Suppressor macrophage (primary cell): ENCODE data around the gene RAB6D.
"Not testable (repeated sequence)": the region's sequence is repeated elsewhere in the genome, so short reads cannot be mapped to it uniquely, and the experiment has no call there.

ENCODE experiments used
- DNase-seq, 4 experiments: peaks; one replicate each; pipeline ENCODE4 v3.0.0-alpha.2; 2020 to 2022
- total RNA-seq, 17 experiments: gene quantifications; one replicate each; lab custom pipeline; 2026; ENCODE audit warnings: mixed read lengths in 6 of 17, inconsistent platforms in 3 of 17; lab: John Stamatoyannopoulos, UW

RAB6D gene
- 0 to 0.66 (median 0.25) reads per million in 17 experiments for total RNA-seq

DNA sequence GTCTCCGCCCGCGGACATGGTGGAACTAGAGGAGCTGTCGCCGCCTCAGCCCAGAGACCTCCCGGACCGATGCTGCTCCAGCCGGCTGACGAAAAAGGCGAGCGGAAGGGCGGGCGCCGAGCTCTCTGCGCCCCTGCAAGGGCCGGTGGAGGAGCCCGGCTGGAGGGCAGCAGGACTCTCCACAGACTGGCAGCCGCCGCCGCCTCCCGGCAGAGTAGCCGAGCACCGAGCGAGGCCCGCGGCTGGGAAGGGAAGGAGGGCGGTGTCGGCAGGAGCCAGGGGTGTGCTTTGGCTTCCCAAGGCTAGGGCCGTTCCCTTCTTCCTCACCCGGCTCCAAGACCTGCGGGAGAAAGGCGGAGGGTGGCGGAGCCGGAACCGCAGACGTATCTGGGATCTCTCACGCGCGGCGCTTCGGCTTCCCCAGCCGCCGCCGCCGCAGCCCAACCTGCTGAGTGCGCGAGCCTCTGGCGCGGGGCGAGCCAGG is at the start of gene RAB6D:
Gene RAB6D (minus strand): TSS at position 466 of the 484 bp plus-strand sequence. CDS start 448 bp downstream, at position 18.
- peak in 2 of 4 experiments; percentile 5 to 7 for DNase-seq

DNA sequence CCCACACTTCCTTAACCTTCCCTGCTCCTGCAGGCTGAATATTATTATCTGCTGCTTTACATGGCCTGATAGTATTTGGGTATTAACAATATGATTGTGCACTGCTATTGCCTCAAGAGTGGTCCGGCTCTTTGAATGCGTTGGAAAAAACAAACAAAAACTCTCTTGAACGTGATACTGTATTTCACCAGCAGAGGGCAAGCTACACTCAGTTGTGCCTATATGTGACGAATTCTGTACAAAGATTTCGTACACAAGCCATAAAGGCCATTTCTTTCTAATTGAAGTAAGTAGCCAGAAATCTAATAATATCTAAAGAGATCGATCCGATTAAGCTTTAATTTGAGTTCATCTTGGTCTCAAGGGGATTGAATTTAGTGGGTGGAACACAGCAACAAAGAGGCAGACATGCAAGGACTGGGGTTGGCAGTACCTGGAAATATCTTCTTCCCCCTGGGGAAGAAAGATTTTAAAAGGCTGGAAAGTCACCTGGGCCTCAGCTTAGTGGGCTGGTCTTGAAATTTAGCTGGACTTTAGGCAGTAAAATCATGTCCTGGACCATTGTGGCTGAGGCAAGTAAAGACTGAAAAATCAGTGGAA is 49.3 kb upstream of the RAB6D start:
- DNase-seq: peak; percentile 53 to 69 (median 60)

DNA sequence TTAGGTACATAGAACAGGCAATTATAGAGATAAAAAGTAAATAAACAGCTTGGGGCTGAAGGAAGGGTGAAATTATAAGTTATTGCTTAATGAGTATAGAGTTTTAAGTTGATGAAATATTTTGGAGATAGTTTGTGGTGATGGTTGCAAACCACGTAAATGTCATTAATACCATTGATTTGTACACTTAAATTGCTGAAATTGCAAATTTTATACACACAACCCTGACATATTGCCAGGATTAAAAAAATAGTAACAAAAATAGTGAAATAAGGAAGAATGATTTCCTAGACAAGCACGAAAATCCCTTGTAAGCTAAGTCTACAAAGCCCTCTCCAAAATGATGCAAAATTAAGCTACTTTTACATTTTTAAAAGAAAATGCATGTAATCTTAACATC is 46.2 kb upstream of the RAB6D start:
- DNase-seq: no peak

DNA sequence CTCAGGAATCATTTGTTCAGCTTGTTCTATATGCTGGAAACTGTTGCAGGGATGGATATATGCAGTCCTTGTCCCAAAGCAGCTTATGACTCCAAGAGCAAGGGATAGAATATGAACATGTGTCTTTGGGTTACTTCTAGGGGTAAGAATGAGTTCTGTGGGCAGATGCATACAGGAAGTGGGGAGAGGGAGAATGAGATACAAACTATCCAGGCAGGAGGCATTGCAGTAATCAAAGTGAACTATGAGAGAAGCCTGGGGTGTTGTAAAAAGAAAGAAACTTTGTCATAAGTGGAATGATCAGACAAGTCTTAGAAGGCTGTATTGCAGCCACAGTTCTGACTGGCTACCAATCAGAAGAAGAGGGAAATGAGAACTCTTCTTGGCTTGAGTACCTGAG is 44.8 kb upstream of the RAB6D start:
- DNase-seq: no peak

DNA sequence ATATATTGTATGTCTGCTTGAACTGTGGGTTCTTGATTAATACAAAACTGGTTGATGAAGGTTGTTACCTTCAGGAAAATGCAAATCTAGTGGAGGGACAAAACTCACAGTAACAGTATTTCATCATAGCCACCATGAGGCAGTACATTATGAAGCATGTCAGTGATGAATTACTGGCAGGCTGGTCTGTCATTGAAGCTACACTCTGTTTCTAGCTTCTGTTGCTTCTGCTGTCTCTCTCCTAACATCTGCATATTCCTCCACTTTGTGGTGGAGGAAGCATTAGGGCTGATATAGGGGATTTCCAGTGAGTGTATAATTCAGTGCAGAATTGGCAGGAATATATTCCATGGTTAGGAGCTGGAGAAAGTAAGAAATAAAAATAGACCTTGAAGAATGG is 44.2 kb upstream of the RAB6D start:
- DNase-seq: no peak

DNA sequence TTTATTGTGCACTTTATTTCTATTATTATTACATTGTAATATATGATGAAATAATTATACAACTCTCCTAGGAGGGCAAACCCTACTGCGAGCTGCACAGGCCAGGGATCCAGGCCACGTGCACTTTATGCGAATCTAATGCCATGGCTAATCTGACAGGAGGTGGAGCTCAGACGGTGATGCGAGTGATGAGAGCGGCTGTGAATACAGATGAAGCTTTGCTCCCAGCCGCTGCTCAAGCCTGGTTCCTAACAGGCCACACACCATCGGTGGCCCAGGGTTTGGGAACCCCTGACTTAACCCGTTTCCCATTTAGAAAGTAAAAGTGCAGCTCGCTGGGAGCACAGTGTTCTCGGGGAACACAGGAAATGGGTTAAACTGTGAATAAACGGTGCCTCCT is 40.8 kb upstream of the RAB6D start:
- no peak for DNase-seq

DNA sequence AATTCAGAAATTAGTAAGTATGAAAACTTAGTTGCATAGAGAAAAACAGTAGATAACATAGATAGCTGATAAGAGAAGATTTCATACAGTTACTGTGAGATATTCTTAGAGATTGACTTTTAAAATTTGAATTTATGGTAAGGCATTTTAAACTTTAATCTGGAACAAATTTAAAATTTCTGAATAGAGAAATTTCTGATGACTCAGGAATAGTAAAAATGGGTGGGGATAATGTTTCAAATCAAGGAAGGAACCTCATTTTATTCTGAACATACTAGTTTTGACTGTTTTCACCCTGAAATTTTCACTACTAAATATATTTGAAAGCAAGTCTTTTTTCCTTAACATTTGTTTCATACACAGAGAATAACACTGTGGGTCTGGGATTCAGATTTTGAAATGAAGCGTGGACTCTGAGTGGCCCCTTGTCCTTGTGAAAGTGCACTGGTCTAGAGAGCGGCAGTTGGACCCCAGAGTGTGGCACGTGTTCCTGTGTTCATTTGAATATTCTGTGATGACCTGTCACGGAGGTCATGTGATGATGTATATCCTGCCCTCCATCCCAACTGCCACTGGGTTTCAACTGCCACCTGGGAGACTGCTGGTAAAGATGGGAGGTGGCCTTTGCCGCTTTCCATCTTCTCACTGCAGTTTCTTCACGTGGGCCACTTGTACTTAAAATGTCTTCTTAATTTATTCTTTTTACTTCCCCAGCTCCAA is 38.5 kb upstream of the RAB6D start:
- no peak for DNase-seq

DNA sequence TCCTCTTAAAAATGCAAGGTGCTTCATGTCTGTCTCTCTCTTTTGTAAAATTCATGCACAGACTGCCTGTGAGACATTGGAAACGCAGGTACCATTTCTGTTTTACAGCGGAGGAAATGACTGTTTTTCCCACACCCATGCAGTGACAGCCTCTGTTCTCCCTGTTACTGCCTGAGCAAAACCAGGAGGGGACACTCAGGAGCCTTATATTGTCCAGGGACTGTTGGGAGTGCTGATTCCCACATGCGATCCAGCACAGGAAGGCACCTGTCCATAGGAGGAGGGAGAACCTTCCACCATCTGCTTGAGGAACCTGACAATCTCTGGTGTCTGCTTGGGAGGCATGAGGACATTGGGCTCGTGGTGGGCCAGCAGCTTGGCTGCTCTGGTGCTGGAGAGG is 36.9 kb upstream of the RAB6D start:
- no peak for DNase-seq

DNA sequence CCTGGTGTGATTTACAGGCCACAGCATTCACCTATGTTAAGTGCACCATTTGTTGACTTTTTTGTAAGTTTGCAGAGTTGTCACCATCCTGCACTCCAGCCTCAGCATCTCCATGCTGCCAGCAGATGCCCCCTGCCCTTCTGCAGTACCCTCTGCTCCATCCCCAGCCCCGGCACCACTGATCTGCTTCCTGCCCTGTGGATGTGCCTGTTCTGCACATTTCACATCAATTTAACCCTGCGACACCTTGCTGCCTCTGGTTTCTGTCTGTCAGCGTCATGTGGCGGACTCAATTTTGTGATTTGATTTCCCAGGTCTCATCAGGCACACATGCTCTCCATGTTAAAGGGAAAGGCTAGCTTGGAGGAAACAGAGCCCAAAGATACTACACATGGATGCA is 36.5 kb upstream of the RAB6D start:
- DNase-seq: not testable (repeated sequence)

DNA sequence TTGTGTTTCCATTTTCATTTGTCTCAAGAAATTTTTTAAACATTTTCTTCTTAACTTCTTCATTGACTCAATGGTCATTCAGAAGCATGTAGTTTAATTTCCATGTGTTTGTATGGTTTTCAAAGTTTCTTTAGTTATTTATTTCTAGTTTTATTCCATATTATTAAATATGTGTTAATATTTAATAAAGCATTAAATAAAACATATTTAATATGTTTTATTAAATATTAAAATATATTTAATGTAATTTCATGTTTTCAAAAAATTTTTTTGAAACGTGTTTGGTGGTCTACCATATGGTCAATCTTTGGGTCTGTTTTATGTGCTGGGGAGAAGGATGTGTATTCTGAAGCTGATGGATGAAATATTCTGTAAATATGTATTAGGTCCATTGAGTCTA is 32.2 kb upstream of the RAB6D start:
- not testable (repeated sequence) for DNase-seq

DNA sequence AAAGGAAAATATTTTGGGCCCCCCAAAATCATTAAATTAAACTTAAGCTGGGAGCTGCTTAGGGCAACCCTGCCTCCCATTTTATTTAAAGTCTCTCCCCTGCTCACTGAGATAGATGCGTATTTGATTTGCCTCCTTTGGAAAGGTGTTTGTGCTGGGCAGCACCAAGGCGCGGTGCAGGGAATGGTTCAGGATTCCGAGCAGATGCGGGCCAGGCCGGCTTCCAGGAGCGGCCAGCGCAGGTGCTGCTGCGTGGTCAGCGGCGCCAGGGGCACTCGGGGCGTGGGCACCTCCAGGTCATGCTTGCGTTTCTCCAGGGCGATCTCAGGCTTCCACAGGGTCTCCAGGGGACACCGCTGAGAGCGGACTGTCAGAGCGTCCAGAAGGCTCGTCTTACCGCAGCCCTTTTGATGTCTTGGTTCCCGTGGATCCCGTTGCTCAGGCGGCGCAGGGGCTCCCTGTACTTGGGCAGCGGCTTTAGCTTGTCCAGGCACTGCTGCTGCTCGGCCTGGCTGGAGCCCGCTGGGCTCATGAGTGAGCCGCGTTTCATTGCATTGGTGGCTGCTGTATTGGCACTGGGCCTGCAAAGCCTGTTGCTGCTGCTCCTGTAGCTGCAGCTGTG is 31.2 kb upstream of the RAB6D start:
- DNase-seq: not testable (repeated sequence)

DNA sequence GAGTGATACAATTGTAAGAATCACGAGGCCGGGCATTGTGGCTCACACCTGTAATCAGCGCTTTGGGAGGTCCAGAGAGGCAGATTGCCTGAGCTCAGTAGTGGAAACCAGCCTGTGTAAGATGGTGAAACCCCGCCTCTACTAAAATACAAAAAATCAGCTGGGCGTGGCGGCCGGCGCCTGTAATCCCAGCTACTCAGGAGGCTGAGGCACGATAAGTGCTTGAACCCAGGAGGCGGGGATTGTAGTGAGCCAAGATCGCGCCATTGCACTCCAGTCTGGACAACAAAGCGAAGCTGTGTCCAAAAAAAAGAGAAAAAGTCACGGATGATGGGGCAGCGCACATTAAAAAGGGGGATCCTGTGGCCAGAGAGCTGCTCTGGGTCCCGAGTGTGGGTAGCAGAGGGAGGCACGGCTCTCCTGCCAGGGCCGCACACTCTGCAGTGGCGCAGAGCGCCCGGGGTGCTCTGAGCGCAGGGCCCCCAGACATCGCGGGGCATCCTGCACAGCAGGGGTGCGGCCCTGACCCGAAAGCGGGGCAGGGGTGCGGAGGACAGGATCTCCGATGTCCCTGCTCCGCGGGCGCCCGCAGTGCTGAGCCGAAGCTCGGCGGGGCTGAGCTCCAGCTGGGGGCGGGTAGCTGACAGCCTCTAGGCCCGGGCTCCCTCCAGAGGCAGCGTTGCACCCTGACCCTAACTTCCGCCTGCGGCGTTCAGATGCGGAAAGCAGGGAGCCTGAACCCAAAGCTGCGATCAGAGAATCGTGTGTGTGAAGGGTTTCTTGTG is 30.4 kb upstream of the RAB6D start:
- peak in 3 of 4 experiments; percentile 4 to 34 (median 7) for DNase-seq

DNA sequence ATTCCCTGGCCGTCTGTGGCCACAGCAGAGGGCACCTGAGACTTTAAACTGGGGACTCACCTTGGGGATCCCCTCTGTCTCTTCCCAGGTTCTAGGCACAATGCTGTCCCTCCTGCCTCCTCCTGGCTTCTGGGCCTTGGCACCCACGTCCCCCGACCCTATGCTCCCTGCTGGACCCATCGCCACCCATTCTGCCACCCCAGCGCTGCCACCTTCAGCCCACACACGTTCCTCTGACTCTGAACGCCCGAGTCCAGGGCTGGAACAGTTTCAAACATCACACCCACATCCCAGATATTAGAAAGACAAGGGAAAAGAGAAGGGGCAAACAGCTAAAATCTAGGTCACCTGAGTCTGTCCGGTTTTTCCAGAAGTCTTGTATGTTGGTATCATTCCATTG is 28.0 kb upstream of the RAB6D start:
- not testable (repeated sequence) for DNase-seq

DNA sequence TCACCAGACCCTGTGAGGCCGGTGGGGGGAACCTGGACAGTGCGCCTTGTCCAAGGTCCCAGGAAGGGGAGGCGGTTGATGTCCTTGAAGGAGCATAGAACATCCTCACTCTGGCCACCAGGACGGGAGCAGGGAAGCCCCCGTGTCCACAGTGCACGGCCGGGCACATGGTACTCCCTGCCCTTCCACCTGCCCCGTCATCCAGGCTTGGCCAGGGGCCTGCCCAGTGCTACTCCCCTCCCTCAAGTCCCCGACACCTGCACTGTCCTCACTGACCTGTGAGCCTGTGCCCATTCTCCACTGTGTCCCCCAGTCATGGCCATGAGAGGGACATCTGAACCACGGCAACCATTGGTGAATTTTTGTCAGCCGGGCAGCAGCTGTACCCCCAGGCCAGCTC is 27.5 kb upstream of the RAB6D start:
- not testable (repeated sequence) for DNase-seq

DNA sequence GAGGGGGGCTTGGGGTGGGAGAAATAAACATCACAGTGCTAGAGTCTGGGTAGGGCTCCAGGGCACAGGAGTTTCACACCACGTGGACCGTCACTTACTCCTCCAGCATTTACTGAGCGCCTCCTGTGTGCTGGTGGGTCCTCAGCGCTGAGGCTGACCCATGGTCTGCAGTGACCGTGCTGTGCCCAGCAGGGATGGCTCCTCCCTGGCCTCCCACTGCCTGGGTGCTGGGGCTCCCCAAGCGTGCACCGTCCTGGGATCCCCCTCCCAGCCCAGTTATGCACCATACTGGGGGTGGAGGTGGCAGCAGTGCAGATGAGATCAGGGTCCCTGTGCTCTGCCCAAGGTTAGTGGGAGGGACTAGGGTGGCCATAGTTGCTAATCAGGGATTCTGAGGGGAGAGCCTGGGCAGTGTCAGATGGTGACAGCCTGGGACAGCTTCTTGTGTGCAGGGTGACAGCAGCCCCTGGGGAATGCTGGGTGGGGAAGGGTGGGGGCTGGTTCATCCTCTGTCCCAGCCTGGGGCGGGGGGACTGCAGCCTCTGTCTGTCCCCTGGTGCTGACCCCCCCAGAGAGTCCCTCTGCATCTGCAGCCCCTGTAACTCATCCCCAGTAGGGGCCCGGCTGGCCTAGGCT is 26.6 kb upstream of the RAB6D start:
- not testable (repeated sequence) for DNase-seq

DNA sequence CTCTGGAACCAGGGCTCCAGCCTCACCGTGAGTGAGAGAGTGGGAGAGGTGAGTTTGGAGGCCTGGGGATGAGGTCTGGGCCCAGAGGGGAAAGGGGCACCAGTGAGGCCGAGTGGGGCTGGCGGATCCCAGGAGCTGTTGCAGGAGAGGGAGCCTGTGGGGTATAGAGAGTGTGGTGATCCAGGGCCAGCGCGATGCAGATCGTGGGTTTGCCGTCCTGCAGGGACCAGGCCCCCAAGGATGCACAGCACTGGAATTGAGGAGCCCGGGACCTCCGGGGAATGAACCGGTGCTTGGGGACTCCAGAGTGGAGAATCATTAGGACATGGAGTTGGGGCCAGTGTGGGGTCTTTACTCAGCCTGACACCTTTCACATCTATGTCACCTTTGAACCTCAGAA is 25.7 kb upstream of the RAB6D start:
- no peak for DNase-seq

DNA sequence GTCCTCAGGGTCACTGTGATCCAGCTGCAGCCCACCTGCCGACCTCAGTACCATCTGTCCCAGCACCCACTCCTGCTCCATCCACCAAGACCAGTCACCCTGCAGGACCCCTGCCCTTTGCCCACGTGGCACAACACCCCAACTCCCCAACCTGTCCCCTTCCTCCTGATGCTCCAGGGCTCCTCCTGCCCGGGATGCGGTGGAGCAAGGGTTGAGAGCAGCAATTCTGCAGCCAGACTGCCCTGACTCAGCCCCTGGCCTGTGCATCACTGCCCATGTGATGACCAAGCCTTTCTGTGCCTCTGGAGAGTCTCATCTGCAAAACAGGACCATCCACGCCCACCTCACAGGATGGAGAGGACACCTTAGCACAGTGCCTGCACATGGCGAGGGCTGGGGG is 24.9 kb upstream of the RAB6D start:
- not testable (repeated sequence) for DNase-seq

DNA sequence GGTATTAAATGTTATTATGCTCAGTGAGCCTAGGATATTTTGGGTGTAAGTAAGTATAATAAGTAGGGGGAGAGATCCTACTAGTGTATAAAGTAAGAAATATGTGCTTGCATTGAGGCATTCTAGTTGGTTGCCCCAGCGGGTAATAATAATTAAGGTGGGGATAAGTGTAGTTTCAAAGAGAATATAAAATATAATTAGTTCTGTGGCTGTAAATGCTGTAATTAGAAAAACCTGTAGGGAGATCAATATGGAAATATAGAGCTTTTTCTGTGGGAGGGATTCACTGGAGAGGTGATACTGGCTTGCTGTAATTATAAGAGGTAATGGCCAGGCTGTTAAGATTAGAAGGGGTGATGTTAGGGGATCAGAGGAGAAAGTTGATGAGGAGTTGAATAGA is 9.1 kb upstream of the RAB6D start:
- DNase-seq: not testable (repeated sequence)

DNA sequence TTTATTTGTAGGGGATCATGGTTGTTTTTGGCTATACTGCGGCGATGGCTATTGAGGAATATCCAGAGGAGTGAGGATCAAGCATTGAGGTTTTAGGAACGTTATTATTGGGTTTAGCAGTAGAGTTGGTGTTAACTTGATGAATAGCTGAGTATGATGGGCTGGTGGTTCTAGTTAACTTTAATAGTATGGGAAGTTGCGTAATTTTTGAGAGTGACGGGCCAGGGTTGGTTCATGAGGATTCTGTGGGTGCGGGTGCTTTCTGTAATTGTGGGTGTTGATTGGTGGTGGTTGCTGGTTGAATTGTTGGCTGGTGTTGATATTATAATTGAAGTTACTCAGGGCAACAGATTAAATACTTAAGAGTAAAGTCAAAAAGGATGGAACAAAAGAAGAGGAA is 6.0 kb upstream of the RAB6D start:
- DNase-seq: no peak

DNA sequence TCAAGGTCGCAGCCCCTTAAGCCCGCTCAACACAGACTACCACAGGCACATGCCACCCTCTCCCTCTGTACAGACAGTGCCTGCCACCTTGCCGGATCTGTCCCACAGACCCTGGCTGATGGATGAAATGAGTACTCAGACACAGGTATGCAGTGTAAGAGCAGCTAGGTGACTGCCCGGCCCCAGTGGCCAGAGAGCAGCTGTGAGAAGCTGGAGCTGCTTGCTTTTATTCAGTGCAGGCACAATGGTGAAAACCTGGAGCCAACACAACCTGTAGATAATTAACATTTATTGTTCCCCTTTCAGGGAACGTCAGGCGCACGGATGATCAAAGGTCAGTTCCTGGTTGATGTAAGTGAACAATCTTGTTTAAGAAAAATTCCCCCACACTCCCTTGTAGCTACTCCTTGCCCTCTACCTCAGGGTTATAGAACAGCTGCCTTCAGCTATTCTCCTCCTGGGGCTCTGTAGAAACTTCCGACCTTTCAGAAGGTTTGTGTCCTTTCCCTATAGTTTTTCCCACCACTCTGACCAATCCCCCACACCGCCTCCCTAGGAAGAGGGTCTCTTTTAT is 4.6 kb upstream of the RAB6D start:
- not testable (repeated sequence) for DNase-seq

DNA sequence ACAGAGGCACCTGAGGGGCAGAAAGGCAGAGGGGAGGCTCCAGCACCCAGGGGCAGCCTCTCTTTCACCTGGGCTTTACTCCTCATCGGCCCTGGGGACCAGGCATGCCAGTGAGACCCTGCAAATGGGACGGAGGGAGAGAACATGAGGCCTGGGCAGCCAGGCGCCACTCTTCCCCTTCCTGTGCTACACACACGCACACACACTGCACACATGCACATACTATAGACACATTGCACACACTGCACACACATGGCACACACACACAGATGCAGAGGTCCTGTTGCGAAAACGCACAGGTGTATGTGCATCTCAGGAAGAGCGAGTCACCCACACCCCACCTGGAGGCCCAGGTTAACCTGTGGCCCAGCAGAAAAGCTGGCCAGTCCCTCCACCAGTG is 3.4 kb upstream of the RAB6D start:
- DNase-seq: no peak

DNA sequence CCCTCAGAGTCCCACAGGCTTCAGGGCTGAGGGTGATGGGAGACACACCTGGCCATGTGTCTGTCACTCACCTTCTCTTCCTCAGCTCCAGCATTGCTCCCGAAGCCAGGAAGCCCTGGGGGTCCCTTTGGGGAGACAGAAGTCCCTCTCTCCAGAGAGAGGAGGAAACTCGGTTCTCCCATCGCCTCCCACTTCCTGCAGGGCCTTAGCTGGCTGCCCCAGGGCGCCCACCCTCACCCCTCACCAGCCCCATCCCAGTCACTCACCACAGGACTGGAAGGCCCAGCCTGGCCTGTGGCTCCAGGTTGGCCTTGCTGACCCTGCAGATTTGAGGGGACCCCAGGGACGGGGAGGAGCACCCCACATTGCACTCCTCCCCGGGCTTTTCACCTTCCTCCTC is 2.7 kb upstream of the RAB6D start:
- DNase-seq: no peak
